ENCODE data around the gene POP7.

- TF ChIP-seq SP1 (IDR thresholded peaks at IDR 0.05): no peak
- TF ChIP-seq BHLHE40 (IDR thresholded peaks at IDR 0.05; ENCODE audit: borderline replicate concordance): no peak
- no peak for TF ChIP-seq FOXM1 (IDR thresholded peaks at IDR 0.05; ENCODE audit: borderline replicate concordance)
- no peak for TF ChIP-seq CTBP1 (IDR thresholded peaks at IDR 0.05; ENCODE audit: borderline replicate concordance)
- TF ChIP-seq TARDBP (IDR thresholded peaks at IDR 0.05): no peak
- no peak for TF ChIP-seq FOXK2 (IDR thresholded peaks at IDR 0.05)
- TF ChIP-seq PKNOX1 (IDR thresholded peaks at IDR 0.05): no peak
- TF ChIP-seq SUZ12 (IDR thresholded peaks at IDR 0.05): no peak
- no peak for TF ChIP-seq ZNF384 (IDR thresholded peaks at IDR 0.05)
- no peak for TF ChIP-seq LEF1 (IDR thresholded peaks at IDR 0.05; ENCODE audit: borderline replicate concordance)
- no peak for TF ChIP-seq ELF4 (IDR thresholded peaks at IDR 0.05)
These were observed 8.8 kb downstream of the POP7 start for GRCh38 chr7:100714725-100715124.
